ENCODE results near the gene MBD2.

GRCh38 chr18:54233747-54234146, 9.3 kb upstream of the MBD2 start:
- no peak for TF ChIP-seq CTCF (IDR thresholded peaks at IDR 0.05; ENCODE audit: low read depth, low read length)
- no peak for TF ChIP-seq POLR2A (IDR thresholded peaks at IDR 0.05; ENCODE audit: extremely low read depth, insufficient read length)
- no peak for TF ChIP-seq MYC (IDR thresholded peaks at IDR 0.05; ENCODE audit: low read depth, low read length)

Data from NB4 (cell line).